Left ventricle myocardium inferior (tissue), 1 donor: ENCODE measurements around the gene NDC1. TPM values are rescaled to one million over a fixed set of nuclear protein-coding genes. Genes with fewer than 3 reads are reported as not detected.

Source experiments
- DNase-seq: peaks from one replicate; pipeline ENCODE4 v3.0.0-alpha.2; 2020
- H3K27ac ChIP-seq: fragments of 200-600 bp; replicated peaks from 2 replicates; pipeline ENCODE4 v1.8.0; 2021
- H3K27me3 ChIP-seq: fragments of 200-600 bp; 2 replicates; pipeline ENCODE4 v1.8.0; 2021; ENCODE audit warnings: low read depth
- H3K36me3 ChIP-seq: fragments of 200-600 bp; 2 replicates; pipeline ENCODE4 v1.8.0; 2021
- H3K4me1 ChIP-seq: fragments of 200-600 bp; 2 replicates; pipeline ENCODE4 v1.8.0; 2021
- H3K4me3 ChIP-seq: fragments of 200-600 bp; 2 replicates; pipeline ENCODE4 v1.8.0; 2021; ENCODE audit warnings: mild to moderate bottlenecking, moderate library complexity
- H3K9me3 ChIP-seq: fragments of 200-600 bp; replicated peaks from 2 replicates; pipeline ENCODE4 v1.8.0; 2021
- CTCF ChIP-seq: fragments of 200-600 bp; IDR thresholded peaks from 2 replicates; pipeline ENCODE4 v1.8.0; 2021; ENCODE audit warnings: antibody characterized with exemption, mild to moderate bottlenecking, borderline replicate concordance
- intact Hi-C: fragments of 100-400 bp; cut with micrococcal nuclease; formaldehyde crosslinking; loops from one replicate; pipeline ENCODE4 v1.11.0; 2022
- total RNA-seq: library from RNA; stranded (reverse); fragmentation: NEBNext Ultra II Directional; extraction: Animal tissue kit (Norgen Biotek cat#: 25700); gene quantifications from one replicate; pipeline ENCODE4 v1.2.1, GENCODE V29; 2021
- donor health status: DM: no; HTN: yes; CAD: no; lungs with severe emphysema.

Gene NDC1
- total RNA-seq, 1 donor from 2014 or later = 5.7 TPM

- Histone ChIP-seq H3K4me3 (peak overlapping the region; percentile 80), H3K4me1 (peaks cover 24% of the 10 kb centered on the region), H3K27me3 (peaks cover 90% of the 10 kb centered on the region), H3K36me3 (no peaks in the 10 kb centered on the region), H3K27ac (no peak overlapping the region), H3K9me3 (peaks cover 2% of the 10 kb centered on the region)
- DNase-seq = no peak
- TF ChIP-seq CTCF = no peak
- intact Hi-C loops = no loop called here
Measured at GRCh38 chr1:53737648-53738204, 100.4 kb downstream of the NDC1 start.

GRCh38 chr1:53736290-53736689, 101.8 kb downstream of the NDC1 start:
- Histone ChIP-seq H3K27me3 (peaks cover 88% of the 10 kb centered on the region), H3K36me3 (no peaks in the 10 kb centered on the region), H3K27ac (no peak overlapping the region), H3K4me1 (peaks cover 24% of the 10 kb centered on the region), H3K4me3 (no peak overlapping the region), H3K9me3 (no peaks in the 10 kb centered on the region)
- no peak for DNase-seq
- TF ChIP-seq CTCF = no peak
- intact Hi-C loops = no loop called here

GRCh38 chr1:53735681-53736080, 102.4 kb downstream of the NDC1 start:
- intact Hi-C loops = no loop called here
- Histone ChIP-seq H3K27me3 (peaks cover 88% of the 10 kb centered on the region), H3K4me3 (no peak overlapping the region), H3K36me3 (no peaks in the 10 kb centered on the region), H3K4me1 (peaks cover 24% of the 10 kb centered on the region), H3K9me3 (no peaks in the 10 kb centered on the region), H3K27ac (no peak overlapping the region)
- TF ChIP-seq CTCF = no peak
- DNase-seq = no peak

GRCh38 chr1:53735261-53735660, 102.8 kb downstream of the NDC1 start:
- Histone ChIP-seq H3K27ac (no peak overlapping the region), H3K27me3 (peaks cover 88% of the 10 kb centered on the region)
- intact Hi-C loops = no loop called here

GRCh38 chr1:53734650-53735211, 103.4 kb downstream of the NDC1 start:
- peaks cover 84% of the 10 kb centered on the region for H3K27me3 ChIP-seq
- peaks cover 20% of the 10 kb centered on the region for H3K4me1 ChIP-seq
- H3K4me3 ChIP-seq = no peak overlapping the region
- TF ChIP-seq CTCF = no peak
- no peaks in the 10 kb centered on the region for H3K9me3 ChIP-seq
- no peak for DNase-seq
- no peak overlapping the region for H3K27ac ChIP-seq
- intact Hi-C loops = no loop called here
- no peaks in the 10 kb centered on the region for H3K36me3 ChIP-seq

More at GRCh38 chr1:53735261-53735660, 102.8 kb downstream of the NDC1 start:
- Histone ChIP-seq H3K9me3 (no peaks in the 10 kb centered on the region), H3K4me3 (no peak overlapping the region), H3K4me1 (peaks cover 24% of the 10 kb centered on the region), H3K36me3 (no peaks in the 10 kb centered on the region)
- no peak for DNase-seq
- no peak for TF ChIP-seq CTCF
